Umbilical cord (tissue), 2 donors: ENCODE data around the gene AVL9. TPM values are rescaled to one million over a fixed set of nuclear protein-coding genes. Genes with fewer than 3 reads are reported as not detected.

ENCODE experiments used
- DNase-seq: peaks from one replicate; pipeline ENCODE4 v3.0.0-alpha.2; 2015; ENCODE audit warnings: low spot score
- total RNA-seq: library from RNA; depleted of rRNA; stranded (reverse); fragments of >200 nt; gene quantifications from one replicate; pipeline ENCODE4 v1.2.3, GENCODE V29; 2014; ENCODE audit warnings: low replicate concordance; ENCODE audit not compliant: insufficient read depth

AVL9 gene
- total RNA-seq, 1 donor from 2014 or later, result 19.0 TPM

GRCh38 chr7:32533276-32534029 is 38.2 kb downstream of the AVL9 start:
- no peak for DNase-seq

GRCh38 chr7:32535162-32535702 is 39.9 kb downstream of the AVL9 start:
- DNase-seq, result no peak

- DNase-seq, result no peak
Observed at GRCh38 chr7:32536016-32536415, 40.7 kb downstream of the AVL9 start.

GRCh38 chr7:32536585-32536984 is 41.3 kb downstream of the AVL9 start:
- no peak for DNase-seq

- DNase-seq, result no peak
Observed at GRCh38 chr7:32537760-32538159, 42.5 kb downstream of the AVL9 start.

GRCh38 chr7:32539366-32539765 is 44.1 kb downstream of the AVL9 start:
- DNase-seq, result no peak

- DNase-seq, result peak; percentile 12
Observed at GRCh38 chr7:32539919-32540531, 44.7 kb downstream of the AVL9 start.

GRCh38 chr7:32542595-32542994 is 47.3 kb downstream of the AVL9 start:
- DNase-seq, result no peak

GRCh38 chr7:32559480-32559879 is 64.2 kb downstream of the AVL9 start:
- no peak for DNase-seq

GRCh38 chr7:32560075-32560474 is 64.8 kb downstream of the AVL9 start:
- DNase-seq, result no peak

GRCh38 chr7:32561613-32562012 is 66.3 kb downstream of the AVL9 start:
- DNase-seq, result no peak

- no peak for DNase-seq
Observed at GRCh38 chr7:32564542-32564941, 69.3 kb downstream of the AVL9 start.

GRCh38 chr7:32569388-32570289 is 74.3 kb downstream of the AVL9 start:
- DNase-seq, result no peak

GRCh38 chr7:32573110-32573687 is 77.9 kb downstream of the AVL9 start:
- DNase-seq, result no peak

GRCh38 chr7:32574626-32575025 is 79.3 kb downstream of the AVL9 start:
- no peak for DNase-seq

GRCh38 chr7:32577421-32577820 is 82.1 kb downstream of the AVL9 start:
- no peak for DNase-seq

GRCh38 chr7:32579776-32580175 is 84.5 kb downstream of the AVL9 start:
- no peak for DNase-seq

GRCh38 chr7:32580646-32581045 is 85.4 kb downstream of the AVL9 start:
- DNase-seq, result no peak

GRCh38 chr7:32582036-32582435 is 86.7 kb downstream of the AVL9 start:
- no peak for DNase-seq

GRCh38 chr7:32583791-32584190 is 88.5 kb downstream of the AVL9 start:
- DNase-seq, result no peak
